Tibial nerve (tissue), 3 donors: ENCODE results near the gene OTX1.

Experiments used
- POLR2A ChIP-seq, 2 donors: fragments of 450-650 bp; IDR thresholded peaks; one replicate each; pipeline ENCODE4 v1.6.1; 2017; ENCODE audit warnings: antibody characterized with exemption in 2 of 2, mild to moderate bottlenecking in 2 of 2, moderate library complexity in 2 of 2
- TF ChIP-seq, protein P1 (sequence below), 5 experiments: fragments of 200-600 bp in 3 of 5; fragments of 450-650 bp in 2 of 5; sonication (generic) in 3 of 5; IDR thresholded peaks; one replicate each; pipeline ENCODE4 v1.5.1; 2016 to 2019; ENCODE audit warnings: antibody characterized with exemption in 5 of 5, mild to moderate bottlenecking in 3 of 5, moderate library complexity in 2 of 5

DNA sequence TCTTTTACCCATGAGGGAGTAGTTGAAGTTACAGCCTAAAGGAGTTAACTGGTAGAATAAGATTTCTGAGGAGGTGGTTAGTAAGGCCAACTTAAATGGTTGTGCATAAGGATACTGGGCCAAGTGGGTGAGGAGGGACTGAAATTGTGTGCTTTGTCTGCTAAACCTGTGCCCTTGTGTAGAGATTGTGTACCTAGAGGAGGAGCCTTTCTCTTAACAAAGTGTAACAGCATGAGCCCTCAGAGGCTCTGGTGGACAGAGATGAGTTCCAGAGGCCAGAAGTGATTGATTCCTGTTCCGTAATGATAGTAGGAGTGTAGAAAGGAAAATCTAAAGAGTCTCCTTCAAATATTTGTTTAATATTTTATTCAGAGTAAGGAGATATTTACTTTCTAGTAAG lies 42.9 kb downstream of the OTX1 start:
- TF ChIP-seq, protein P1, sequence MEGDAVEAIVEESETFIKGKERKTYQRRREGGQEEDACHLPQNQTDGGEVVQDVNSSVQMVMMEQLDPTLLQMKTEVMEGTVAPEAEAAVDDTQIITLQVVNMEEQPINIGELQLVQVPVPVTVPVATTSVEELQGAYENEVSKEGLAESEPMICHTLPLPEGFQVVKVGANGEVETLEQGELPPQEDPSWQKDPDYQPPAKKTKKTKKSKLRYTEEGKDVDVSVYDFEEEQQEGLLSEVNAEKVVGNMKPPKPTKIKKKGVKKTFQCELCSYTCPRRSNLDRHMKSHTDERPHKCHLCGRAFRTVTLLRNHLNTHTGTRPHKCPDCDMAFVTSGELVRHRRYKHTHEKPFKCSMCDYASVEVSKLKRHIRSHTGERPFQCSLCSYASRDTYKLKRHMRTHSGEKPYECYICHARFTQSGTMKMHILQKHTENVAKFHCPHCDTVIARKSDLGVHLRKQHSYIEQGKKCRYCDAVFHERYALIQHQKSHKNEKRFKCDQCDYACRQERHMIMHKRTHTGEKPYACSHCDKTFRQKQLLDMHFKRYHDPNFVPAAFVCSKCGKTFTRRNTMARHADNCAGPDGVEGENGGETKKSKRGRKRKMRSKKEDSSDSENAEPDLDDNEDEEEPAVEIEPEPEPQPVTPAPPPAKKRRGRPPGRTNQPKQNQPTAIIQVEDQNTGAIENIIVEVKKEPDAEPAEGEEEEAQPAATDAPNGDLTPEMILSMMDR (IDR thresholded peaks at IDR 0.05), result no peak
- no peak for TF ChIP-seq POLR2A (IDR thresholded peaks at IDR 0.05)
